GM10847 (cell line): ENCODE measurements around the gene NUP98.

ENCODE experiments used
- POLR2A ChIP-seq: IDR thresholded peaks from 2 replicates; pipeline ENCODE4 v1.6.1; 2011; ENCODE audit not compliant: insufficient read length; ENCODE audit errors: extremely low read depth

Gene NUP98

DNA sequence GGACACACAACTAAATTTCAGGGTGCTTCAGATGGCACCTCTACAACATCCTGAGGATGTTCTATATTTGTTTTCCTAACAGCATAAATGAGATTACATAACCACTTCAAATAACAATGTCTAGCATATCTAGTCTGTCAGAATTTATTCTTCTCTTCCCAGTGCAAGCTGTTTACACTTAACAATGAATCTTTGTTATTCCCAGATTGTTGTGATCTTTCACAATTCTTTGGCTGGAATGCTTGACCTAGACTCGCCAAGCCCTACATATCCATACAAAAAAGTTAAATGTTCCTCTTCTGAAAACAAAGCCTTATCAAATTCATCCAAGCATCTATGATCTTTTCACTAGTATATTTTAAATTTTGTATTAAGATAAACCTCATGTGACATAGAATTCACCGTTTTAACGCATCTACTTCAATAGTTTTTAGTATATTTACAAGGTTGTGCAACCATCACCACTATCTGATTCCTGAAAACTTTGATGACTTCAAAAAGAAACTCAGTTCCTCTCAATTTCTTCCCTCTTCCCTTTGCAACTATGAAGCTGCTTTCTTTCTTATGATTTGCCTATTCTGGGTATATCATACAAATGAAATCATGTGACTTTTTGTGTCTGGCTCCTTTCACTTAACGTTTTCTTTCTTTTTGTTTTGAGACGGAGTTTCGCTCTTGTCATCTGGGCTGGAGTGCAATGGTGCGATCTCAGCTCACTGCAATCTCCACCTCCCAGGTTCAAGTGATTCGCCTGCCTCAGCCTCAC is 64.5 kb downstream of the NUP98 start:
- TF ChIP-seq POLR2A = no peak

DNA sequence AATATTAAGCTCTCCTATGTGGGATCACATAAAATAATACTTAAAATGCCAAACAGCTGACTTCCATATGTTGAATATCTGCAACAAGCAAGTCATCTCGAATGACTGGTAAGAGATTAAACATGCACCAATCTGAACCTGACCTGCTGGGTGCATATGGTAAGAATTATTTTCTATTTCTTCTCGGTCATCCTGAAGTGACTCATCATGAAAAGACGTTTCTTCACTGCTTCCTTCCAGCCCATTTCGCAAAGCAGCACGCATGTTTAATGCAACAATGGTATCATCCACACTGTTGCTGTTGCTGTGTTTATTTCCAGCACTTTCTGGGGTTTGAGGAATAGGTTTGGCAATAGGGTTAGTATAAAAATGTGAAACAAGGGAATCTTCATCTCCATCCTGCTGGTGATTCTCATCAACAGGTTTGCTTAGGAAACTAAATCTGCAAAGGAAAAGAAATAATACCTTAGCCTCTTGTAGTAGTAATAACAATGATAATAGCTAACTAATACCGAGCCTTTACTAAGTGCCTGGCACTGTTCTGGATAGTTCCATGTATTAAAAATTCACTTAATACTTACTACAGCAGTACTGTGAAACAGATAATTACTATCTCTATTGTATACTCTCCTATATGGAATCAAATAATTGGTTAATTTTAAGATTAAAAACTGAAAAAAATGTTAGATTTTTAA is 74.2 kb downstream of the NUP98 start:
- TF ChIP-seq POLR2A = no peak

DNA sequence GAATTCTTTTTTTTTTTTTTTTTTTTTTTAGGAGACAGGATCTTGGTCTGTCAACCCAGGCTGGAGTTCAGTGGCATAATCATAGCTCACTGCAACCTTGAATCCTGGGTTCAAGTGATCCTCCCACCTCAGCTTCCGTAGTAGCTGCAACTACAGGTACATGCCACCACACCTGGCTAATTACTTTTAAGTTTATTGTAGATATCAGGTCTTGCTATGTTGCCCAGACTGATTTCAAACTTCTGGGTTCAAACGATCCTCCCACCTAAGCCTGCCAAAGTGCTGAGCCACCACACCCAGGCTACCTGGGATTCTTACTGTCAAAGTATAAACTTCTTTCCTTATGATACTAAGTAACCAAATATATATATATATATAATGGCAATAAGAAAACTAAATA is 75.3 kb downstream of the NUP98 start:
- no peak for TF ChIP-seq POLR2A

DNA sequence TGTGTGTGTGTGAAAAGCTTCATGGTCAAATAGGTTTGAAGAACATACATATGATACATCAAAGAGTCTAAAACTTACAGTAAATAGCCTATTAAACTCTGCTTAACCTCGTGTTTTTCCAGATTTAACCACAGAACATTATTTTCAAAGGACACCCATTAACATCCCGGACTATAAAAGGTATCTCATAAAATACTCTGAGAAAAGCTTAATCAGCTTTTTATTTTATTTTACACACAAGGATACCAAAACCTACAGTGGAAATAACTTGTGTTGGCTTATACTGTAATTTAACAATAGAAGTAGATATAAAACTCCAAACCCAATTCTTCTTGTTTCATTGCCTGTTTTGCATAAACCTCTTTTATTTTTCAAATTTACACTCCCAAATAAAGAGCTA is 76.4 kb downstream of the NUP98 start:
- TF ChIP-seq POLR2A = no peak

DNA sequence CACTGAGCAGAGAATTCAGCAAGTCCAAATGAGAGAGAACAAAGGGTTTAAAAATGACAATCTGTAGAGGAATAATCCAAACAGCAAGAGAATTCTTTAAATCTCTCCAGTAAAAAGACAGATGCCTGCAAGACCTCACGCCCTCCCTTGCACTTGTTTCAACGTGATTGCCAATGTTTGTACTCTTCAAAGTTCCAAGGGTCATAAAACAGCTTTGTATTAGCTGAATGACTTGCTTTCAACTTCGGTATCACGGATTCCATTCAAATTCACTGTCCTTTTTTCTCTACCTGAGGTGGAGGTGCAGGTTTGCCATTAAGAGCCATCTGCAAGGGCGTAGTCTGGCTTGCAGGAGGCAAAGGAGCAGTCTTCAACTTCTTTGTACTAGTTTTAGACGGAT is 85.1 kb downstream of the NUP98 start:
- no peak for TF ChIP-seq POLR2A

DNA sequence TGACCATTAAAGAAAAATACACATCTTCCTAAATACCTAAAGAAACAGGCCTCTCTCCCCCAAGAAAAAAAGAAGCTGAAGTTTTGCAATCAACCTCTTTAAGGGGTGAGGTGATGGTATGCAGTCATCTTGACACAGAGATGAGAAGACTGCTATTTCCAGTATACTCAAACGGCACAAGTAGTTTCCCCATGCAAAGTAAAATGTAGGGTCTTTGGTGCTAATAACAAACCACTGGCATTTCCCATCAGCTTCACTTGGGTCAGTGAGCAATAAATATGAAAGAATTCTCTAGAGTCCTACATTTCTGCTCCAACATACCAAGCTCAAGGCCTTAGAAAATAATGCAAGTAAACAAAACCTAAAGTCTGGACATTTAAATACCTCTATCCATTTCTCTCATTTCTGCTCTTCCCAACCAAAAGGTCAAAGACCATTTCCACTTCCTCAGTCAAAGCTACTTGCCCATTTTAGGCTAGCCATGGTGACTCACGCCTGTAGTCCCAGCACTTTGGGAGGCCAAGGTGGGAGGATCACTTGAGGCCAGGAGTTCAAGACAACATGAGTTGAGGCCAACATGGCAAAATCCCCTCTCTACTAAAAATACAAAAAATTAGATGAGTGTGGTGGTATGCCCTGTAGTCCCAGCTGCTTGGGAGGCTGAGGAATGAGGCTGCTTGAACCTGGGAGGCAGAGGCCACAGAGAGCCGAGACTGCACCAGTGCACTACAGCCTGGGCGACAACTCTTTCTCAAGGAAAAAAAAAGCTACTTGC is 86.7 kb downstream of the NUP98 start:
- no peak for TF ChIP-seq POLR2A

DNA sequence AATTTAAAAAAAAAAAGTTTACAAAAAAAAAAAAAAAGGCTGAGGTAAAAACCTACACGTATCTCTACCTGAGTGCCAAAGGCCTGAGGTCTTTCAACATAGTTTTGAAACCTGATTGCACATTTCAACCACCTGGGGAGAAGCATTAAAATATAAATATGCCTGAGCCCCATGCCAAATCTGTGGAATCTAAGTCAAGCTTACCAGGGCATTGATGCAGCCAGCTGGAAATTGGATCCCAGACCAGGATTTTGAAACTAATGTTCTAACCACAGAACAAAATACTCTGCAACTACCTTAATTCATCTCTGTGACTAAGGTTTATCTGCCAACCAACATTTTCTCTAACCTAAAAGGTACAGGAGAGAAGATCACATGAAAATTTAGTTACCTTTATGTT is 87.4 kb downstream of the NUP98 start:
- no peak for TF ChIP-seq POLR2A

DNA sequence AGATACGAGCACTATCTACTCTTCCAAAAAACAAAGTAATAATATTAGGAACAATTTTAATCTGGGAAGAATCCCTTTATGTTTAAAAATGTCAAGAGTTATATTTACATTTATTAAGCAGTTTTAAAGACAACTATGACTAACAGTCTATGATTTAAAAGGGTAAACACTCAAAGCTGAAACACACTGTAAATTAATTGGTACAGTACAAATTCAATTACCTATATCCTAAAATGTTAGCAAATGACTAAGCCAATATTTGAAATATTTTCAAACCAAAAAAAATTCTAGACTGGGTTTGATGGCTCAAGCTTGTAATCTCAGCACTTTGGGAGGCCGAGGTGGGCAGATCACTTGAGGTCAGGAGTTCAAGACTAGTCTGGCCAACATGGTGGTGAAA is 90.2 kb downstream of the NUP98 start:
- TF ChIP-seq POLR2A = no peak

DNA sequence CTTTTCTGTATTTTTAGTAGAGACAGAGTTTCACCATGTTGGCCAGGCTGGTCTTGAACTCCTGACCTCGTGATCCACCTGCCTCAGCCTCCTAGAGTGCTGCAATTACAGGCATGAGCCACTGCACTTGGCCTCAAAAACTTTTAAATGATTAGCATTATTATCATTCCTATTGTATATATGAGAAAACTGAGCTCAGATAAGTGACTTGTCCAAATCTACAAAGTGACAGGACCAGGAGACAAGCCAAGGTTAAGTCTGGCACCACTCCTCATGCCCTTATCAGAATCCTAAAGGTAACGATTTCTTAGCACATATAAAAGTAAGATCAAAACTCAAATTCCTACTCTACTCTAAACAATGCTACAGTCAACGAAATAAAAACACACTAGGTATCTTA is 94.0 kb downstream of the NUP98 start:
- TF ChIP-seq POLR2A = no peak

DNA sequence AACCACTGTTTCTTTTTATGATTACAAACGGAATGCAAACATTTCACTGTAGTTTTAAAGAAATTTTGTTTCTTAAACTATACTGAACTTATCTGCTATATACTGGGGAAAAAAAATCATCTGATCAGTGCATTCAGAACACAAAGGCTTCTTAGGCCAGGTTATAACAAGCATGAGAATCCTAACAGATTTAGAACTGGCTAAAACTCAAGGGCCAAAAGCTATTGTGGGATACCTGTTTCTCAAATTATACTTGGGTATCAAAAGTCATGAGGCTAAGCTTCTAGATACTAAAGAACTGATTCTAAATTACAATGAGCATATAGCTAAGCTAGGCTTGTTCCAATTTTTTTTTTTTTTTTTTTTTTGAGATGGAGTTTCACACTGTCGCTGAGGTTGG is 96.4 kb downstream of the NUP98 start:
- TF ChIP-seq POLR2A = no peak

DNA sequence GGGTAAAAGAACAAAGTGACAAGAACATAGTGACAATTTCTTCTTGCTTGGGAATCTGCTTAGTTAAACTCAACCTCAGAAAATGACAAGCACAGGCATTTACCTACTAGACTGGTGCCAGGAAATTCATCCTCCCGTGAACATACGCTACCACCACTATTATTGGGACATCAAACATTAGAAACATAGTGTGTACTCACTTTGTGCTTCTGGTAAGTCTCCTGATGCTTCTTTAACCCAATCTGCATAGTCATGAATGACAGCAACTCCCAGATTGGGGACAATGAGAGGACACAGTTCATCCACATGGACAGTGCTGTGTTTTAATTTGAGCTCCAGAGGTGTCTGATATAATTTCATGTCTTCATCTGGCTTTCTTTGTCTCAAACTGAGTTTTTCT is 96.9 kb downstream of the NUP98 start:
- no peak for TF ChIP-seq POLR2A

DNA sequence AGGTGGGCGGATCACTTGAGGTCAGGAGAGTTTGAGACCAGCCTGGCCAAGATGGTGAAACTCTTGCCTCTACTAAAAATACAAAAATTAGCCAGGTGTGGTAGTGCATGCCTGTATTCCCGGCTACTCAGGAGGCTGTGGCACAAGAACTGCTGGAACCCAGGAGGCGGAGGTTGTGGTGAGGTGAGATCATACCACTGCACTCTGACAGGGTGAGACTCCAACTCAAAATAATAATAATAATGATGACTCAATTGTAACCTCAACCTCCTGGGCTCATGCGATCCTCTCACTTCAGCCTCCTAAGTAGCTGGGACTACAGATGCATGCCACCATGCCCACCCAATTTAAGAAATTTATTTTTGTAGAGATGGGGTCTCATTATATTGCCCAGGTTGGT is 110.6 kb downstream of the NUP98 start:
- no peak for TF ChIP-seq POLR2A

DNA sequence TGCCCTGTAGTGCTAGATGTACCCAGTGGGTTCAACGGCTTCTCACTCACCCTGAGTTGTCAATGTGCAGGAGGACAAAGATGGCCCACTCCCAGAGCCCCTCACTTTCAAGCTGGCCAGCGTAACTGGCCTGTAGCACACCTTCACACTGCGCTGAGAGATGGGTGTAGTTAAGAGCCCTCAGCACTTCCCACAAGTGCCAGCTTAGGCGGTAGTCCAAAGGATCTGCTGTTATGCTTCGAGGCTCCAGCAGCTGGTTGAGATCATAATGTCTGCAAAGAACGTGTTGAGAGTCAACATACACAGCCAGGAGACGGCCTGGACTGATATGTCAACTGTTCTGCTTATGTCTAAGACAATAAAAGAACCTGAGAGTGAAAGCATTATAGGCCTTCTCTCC is 111.4 kb downstream of the NUP98 start:
- TF ChIP-seq POLR2A = no peak

DNA sequence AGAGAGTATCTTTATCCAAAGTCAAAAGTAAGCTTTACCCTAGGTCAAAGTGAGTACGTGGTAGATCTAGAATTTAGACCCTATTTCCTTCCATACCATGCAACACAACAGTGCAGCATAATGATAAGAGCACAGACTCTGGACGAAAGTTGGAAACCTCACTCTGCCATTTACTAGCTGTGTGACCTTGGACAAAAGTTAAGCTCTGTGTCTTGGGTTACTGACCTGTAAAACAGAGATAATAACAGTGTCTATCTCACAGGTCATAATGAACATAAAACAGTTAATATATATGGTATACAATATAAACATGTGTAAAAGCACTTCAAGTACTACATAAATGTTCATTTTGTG is 112.6 kb downstream of the NUP98 start:
- no peak for TF ChIP-seq POLR2A

DNA sequence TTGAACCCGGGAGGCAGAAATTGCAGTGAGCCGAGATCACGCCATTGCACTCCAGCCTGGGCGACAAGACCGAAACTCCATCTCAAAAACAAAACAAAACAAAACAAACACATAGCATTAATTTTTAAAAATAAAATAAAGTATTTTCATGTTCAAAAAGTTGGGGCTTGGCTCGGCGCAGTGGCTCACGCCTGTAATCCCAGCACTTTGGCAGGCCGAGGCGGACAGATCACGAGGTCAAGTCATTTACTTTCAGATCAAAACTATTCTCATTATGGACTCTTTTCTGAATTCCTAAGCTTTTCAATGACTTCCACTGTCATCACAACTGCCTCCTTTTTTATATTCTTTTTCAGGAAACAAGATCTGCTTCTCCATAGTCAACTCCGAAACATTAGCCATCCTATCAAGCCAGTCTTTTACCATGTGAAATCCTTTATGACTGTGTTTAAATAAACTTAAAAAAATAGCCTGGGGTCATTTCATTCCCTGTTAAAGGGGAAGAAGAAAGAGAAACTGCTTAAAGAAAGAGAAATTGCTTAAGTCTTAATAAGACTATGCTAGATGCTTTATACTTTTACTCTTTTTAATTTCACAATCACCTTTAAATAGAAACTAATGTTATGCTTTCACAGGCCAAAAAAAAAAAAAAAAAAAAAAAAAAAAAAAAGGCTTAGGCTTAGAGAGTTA is 113.1 kb downstream of the NUP98 start:
- no peak for TF ChIP-seq POLR2A

DNA sequence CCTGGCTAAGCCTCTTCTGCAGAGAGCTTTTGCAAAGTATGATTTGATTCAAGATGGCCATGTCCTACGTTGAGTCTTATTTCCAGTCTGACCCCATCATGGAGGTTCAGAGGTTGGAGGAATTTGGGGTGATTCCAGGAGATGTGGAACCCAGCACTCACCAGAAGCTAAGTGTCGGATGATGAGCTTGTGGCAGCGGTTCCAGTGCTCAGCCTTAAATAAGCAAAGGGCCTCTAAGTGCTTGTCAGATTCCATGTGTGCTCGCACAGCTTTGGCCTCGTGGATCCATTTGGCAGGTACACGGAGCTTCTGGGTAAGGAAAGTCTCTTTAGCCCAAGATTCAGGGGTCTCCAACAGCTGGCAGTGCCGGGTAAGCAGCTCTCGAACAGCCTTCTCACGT is 114.3 kb downstream of the NUP98 start:
- no peak for TF ChIP-seq POLR2A
